ENCODE measurements around the gene PVR.
"Not testable (repeated sequence)": the region's sequence is repeated elsewhere in the genome, so short reads cannot be mapped to it uniquely, and the experiment has no call there.

Gene PVR

DNA sequence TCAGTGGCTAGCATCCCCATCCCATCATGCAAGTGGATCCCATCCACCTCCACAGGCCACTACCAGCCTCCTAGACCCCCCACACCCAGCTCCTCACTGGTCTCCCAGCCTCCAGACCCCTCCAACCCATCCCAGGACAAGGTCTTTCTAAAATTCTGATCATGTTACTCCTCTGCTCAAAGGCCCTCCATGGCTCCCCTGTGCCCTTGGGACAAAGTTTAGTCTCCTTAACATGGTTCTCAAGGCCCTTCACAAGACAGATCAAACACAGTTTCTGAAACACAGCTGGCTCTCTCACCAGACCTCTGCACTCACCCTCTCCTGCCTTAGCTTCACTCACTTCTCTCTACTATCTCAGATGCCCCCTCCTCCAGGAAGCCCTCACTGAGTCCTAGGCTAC is 36.8 kb downstream of the PVR start:
- no peak for DNase-seq

DNA sequence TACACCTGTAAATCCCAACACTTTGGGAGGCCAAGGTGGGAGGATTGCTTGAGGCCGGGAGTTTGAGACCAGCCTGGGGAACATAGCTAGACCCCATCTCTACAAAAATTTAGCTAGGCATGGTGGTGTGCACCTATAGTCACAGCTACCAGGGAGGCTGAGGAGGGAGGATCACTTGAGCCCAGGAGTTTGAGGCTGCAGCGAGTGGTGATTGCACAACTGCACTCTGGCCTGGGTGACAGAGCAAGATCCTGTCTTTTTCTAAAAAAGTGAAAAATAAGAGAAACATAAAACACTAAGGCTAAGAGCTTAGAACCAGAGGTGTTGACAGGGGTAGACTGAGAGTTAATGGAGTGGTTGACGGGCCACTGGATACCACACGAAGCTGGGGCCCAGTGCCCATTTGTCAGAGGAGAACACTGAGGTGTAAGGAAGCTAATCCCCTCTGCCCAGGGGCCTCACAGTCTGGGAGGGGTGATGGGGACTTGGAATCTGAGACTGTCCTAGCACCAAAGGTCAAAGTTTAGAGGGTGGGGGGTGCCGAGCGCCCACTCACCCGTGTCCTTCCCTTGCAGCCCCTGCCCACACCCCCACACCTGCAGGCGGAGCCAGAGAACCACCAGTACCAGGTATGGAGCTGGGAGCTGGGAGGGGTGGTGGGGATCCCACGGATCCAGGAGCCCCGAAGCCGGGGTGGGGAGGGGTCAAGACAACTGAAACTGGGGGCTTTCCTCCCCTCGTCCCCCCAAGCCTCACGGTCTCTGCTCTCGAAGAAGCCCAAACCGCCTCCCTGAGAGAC is 38.5 kb downstream of the PVR start:
- no peak for DNase-seq

DNA sequence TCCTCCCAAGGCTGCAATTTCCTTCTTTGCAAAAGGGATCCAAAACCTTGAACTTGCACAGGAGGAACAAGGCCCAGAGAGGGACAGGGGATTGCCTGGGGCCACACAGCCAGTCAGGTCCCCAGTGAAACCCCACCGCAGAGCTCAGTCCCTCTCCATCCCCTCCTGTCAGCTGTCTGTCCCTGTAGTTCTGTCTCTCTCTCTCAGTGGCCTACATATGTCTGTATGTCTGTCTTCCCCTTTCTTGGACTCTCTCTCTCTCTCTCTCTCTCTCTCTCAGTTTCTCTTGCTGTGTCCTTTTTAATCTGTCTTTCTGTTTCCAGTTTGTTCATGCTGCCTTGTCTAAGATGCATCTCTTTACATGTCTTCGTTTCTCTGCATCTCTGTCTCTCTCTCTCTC is 39.1 kb downstream of the PVR start:
- no peak for DNase-seq

DNA sequence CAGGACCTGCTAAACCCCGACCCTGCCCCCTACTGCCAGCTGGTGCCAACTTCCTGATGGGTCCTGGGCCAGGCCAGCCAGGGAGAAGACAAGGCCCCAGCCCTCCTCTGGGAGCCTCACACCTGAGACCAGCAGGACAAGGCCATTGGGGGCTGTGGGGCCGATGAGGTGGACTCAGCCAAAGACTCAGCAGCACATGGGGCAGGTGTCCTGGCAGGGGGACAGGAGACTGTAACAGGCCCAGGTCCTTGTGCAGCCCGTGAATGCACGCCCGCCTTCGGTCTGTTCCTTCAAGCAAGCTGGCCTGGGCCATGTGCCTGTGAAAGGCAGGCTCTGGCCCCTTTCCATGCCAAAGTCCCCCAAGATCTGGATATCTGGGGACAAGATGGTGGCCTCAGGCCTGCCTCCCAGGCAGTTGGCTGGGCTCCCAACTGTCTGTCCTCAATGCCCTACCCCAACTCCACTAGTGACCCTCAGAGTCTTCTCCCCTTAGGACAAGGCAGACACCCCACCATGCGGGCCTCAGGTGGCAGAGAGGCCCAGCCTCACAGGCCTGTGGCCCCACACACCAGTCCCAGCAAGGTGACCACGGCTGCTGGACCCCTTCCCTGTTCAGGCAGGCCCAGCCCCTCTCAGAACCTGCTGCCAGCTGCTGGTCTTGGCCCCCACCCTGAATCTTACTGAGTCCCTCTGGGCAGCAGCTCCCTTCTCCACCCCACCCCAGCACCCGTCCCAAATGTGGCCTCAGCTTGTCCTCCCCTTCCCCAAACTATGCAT is 39.9 kb downstream of the PVR start:
- no peak for DNase-seq

DNA sequence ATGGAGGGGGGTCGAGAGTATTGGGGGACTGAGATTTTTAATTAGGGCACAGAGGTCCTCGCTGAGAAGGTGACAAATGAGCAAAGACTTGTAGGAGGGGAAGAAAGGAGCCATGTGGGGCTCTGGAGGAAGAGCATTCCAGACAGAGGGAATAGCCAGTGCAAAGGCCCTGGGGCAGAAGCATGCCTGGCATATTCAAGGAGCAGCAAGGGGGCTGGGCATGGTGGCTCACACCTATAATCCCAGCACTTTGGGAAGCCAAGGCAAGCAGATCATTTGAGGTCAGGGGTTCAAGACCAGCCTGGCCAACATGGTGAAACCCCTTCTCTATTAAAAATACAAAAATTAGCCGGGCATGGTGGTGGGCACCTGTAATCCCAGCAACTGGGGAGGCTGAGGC is 40.7 kb downstream of the PVR start:
- DNase-seq: not testable (repeated sequence)

DNA sequence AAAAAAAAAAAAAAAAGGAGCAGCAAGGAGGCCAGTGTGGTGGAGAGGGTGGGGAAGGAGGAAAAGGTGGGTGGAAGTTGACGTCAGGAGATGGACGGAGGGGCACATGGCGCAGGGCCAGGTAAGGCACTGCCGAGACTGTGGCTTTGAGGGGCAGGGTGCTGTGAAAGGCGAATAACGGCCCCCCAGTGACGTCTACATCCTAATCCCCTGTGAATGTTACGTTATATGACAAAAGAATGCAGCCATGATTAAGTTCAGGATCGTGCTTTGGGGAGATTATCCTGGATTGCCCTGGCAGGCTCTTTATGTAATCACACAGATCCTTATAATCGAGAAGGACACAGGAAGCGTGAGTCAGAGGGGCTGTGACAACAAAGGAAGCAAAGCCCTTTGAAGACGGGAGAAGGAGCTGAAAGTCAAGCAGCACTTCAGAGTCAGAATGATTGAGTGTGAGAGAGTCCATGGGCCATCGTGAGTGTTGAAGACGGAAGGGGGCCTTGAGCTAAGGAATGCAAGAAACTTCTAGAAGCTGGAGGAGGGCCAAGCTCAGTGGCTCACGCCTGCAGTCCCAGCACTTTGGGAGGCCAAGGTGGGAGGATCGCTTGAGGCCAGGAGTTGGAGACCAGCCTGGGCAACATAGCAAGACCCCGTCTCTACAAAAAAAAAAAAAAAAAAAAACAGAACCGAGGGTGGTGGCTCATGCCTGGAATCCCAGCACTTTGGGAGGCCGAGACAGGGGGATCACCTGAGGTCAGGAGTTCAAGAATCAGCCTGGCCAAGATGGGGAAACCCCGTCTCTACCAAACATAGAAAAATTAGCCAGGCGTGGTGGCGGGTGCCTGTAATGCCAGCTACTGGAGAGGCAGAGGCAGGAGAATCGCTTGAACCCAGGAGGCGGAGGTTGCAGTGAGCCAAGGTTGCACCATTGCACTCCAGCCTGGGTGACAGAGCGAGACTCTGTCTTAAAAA is 41.5 kb downstream of the PVR start:
- DNase-seq: no peak

DNA sequence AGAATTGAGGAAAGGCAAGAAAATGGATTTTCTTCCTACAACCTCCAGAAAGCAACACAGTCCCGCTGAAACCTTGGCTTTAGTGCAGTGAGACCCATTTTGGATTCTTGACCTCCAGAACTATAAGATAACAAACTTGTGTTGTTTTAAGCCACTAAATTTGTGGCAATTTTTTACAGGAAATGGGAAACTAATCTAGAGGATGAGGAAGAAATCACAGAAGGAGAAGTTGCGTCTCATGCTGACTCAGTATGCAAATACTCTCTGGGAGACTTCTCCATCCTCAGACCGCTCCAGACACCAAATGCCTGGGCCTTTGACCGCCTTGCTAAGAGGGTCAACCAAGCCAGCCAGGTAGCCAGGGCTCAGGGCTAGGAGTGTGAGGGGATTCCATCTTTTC is 42.2 kb downstream of the PVR start:
- DNase-seq: no peak

DNA sequence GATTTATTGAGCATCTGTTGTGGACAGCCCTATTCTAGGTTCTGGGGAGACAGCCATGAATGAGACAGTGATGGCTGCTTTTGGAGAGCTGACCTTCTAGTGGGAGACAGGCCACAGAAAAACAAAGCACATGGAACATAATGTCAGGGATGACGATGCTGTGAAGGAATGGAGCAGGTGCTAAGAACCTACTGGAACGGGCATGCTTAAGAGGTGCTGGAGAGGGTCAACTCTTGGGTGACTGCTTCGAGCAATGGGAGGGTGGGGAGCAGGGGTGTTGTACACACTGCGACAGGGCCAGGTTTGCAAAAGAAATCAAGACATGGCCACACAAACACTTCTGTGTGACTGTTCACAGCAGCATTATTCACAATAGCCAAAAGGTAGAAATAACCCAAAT is 43.2 kb downstream of the PVR start:
- DNase-seq: no peak

DNA sequence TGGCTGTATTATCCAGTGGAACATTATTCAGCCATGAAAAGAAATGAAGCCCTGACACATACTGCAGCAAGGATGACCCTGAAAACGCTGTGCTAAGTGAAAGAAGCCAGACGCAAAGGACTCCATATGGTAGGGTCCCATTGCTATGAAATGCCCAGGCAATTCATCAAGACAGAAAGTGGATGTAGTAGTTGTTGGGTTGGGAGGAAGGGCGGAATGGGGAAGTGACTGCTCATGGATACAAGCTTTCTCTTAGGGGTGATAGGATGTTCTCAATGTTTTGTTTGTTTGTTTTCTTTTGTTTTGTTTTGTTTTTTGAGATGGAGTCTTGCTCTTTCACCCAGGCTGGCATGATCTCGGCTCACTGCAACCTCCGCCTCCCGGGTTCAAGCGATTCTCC is 44.2 kb downstream of the PVR start:
- DNase-seq: no peak

DNA sequence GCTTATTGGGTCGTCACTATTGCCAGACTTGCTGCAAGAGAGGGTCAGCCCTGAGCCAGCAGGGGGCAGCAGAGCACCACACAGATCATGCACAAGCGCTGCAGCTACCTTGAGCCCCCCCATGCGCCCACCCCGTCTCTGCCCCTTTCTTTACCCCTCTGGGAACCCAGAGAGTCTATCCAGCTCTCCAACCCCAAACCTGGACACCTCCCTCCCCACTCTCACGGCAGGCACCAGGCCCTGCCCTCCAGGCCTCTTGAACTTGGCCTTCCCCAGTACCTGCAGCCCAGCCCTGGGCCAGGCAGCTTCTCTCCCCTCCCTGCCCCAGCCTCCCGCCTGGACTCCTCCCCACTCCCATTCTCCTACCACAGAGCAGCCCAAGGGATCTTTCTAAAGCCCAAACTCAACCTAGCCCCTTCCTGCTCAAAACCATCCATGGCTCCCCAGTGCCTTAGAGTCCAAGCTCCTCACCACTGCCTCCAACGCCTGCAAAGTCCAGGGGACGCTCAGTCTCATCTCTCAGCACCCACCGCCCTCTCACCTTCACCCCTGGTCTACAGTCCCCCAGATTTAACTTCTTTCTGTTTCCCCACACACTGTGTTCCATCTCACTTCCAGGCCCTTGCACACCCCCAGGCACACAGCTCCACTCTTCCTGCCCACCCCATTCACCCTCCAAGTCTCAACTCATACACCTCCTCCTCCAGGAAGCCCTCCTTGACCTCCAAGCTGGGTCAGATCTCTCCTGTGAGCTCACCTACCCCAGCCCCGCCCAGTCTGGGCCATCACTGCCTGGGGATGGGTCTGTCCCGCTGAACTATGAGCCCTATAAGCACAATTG is 45.8 kb downstream of the PVR start:
- DNase-seq: peak; percentile 59

DNA sequence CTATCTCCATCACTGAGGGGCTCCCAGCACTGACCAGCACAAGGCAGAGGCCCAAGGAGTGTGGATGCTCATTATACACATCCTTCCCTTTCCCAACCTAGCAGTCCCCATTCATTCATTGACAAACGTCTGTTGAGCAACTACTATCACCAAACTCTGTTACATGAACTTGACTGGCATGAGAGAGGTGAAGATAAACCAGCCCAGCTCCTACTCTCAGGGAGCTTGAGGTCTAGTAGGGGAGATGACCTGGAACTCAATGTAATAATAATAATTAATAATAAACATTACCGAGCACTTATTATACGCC is 46.4 kb downstream of the PVR start:
- DNase-seq: no peak

DNA sequence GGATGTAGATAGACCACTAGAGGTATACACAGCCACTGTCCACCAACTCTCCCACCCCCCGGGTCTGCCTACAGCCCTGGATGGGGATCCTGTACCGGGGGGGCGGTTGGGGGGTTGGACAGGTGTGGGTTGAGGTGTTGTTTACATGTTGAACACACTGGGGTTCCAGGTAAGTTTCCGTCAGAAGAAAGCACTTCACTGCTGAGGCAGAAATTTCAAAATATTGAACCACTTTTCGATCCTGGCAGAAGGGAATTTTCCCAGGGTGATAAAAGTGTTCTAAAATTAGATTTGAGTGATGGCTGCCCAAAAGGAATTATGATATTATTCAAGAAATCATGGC is 48.6 kb downstream of the PVR start:
- DNase-seq: no peak

DNA sequence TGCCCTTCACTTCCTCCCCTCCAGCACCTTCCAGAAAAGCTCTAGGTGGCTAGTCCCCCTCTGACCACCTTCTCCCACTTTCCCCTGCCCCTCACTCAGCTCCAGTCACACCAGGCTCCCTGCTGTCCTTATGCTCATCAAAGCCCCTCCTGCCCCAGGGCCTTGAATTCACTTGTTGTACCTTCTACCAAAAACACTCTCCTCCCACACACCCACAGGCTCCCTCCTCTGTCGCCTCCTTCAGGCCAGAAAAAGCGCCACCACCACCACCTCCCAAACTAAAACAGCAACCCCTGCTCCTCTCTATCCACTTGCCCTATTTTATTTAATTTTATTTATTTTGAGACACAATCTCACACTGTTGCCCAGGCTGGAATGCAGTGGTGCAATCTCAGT is 50.5 kb downstream of the PVR start:
- no peak for DNase-seq

DNA sequence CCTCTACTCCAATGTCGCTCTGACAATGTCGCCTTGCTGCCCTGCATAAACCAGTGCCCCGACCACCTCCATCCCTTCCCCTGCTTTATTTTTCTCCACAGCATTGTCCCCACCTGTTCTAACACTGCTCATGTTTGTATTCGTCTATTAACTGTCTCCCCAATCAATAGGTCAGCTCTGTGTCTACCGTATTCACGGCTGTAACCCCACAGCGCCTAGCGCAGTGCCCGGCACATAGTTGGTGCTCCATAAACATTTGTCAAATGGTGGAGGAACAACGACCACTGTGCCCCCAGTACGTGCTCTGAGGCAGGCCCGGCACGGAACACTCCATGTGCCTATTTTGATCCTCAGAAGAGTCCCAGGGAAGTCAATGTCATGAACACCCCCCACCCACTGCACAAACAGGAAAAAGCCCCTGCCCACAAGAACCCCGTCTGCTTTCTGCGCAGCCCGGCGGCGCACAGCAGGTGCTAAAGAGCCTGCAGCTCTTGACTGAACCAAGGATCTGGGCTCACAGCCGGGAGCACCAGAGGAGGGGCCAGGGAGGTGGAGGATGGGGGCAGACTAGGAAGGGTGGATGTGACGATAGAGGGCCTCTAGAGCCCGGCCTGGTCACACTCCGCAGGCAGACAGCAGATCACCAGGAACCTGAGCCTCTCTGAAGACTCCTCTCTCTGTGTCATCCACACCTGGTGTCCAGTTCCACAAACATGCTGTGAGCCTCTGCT is 53.4 kb downstream of the PVR start:
- DNase-seq: no peak

DNA sequence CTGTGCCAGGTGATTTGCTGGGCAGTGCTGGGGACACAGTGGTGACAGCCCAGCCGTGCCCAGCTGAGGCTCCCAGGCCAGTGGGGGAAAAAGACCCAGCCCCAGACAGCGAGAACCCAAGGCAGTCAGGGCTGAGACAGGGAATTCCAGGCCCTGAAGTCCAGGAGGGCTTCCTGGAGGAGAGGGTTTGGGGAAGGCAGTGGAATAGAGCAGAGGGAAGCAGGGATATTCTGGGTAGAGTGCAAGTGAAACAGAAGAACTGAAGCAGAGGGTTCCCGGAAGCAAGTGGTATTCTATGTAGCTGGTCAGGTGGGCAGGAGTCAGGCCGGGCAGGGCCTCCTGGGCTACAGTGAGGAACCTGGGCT is 53.9 kb downstream of the PVR start:
- no peak for DNase-seq

DNA sequence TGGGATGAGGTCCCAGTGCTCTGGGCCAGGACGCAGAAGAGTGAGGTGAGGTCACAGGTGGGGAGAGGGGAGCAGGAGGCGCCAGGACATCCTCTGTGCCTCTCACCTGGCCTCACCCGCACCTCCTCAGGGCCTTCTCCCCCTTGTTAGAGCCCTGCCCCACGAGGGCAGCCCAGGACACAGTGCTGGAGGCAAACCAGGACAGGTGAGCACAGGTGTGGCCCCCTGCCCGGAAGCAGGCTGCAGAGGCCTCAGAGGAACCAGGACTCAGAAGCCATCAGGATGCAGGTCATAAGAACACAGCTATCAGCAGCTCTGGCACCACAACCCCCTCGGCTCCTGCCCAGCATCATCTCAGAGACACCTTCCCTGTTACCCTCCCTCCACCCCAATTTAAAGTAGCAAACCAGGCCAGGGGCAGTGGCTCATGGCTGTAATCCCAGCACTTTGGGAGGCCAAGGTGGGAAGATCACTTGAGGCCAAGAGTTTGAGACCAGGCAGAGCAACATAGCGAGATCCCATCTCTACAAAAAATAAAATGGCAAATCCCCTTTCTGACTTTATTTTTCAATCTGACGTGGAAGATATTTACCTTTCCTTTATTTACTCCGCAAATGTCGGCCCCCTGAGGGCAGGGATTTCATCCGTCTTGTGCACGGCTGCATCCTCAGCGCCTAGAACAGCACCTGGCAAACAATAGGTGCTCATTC is 54.9 kb downstream of the PVR start, which contains the start of gene CEACAM16:
Gene CEACAM16, plus strand, starts transcription at position 660 of the 710 bp plus-strand sequence. CDS start 2,306 bp downstream, outside the sequence.
- no peak for DNase-seq

DNA sequence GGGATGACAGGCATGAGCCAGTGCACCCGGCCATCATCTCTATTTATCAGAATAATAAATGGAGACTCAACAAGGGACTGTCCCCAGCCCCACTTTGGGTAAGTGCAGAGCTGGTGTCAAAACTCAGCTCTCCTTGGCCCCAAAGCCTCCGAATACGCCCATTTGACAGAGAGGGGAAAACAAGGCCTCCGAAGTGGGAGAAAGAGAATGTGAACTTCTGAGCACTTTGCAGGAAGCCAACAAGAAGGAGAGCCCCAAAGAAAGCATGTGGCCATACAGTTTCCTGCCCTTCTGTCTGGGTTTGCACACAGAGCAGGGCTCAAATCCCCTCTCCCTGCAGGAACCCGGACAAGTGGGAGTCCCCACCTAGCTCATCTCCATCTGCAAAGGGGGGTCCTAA is 56.8 kb downstream of the PVR start:
- DNase-seq: no peak

DNA sequence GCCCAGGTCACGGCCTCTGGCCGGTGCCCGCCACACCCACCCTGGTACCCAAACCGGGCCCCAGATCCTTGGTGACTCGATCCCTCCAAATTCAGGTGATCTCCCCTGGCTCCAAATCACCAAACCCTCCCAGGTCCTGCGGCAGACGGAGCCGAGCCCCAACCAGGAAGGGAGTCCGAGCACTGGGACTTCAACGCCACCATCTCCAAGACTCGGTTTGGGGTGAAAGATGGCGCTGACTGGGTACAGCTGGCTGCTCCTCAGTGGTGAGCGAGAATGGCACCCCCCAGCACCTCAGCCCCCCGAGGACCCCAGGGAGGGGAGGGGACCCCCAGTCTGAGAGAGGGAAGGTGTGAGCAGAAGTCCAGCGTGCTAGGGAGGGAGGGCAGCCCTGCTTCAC is 57.5 kb downstream of the PVR start:
- DNase-seq: no peak

DNA sequence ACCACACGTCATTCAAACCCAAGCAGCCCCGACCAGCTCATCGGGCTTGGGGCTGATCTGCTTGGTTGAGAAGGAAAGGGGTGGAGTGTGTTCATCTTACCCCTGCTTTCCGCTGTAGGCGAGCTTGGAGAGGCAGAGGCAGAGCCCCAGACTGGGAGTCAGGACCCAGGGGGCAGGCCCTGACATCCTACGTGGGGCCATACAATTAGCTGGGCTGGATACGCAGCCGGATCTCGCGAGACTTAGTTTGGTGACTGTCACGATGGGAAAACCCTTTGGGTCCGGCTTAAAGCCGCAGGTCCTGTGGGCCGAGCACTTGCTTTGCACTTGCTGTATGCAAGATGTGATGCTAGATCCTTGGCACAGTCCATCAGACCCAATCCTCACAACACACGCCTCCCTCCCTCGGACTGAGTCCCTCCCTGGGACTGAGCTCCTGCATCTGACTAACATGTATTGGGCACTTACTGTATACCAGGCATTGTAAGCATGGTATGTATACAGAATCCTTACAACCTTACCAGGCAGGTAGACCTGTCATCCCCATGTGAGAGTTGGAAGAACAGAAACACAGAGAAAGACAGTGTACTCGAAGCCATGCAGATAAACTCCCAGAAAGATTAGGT is 59.0 kb downstream of the PVR start:
- DNase-seq: no peak

DNA sequence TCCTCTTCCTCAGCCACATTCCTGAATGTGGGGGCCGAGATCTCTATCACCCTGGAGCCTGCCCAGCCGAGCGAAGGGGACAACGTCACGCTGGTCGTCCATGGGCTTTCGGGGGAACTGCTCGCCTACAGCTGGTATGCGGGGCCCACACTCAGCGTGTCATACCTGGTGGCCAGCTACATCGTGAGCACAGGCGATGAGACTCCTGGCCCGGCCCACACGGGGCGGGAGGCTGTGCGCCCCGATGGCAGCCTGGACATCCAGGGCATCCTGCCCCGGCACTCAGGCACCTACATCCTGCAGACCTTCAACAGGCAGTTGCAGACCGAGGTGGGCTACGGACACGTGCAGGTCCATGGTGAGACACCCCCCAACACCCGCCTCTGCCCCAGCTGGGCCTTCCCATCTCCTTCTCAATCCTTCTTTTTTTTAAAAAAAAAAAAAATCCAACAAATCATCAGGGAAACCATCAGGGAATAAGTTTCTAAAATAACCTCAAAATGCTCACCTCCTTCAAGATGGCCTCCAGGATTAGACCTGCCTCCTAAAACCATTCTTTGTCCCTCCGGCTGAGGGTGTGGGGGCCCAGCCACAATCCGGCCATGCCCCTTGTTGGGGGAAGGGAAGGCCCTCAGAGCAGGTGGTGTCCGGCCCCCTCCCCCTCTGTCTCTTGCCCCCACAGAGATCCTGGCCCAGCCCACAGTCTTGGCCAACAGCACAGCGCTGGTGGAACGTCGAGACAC is 59.8 kb downstream of the PVR start:
- DNase-seq: no peak

All from NCI-H1436 (cell line).